Measurements from ENCODE around the gene FAM50A. TPM values are rescaled to one million over a fixed set of nuclear protein-coding genes. Genes with fewer than 3 reads are reported as not detected.

FAM50A gene
- polyA plus RNA-seq, 1 of the 3 experiments (the other 2 are of a cell fraction): 86.0 TPM

DNA sequence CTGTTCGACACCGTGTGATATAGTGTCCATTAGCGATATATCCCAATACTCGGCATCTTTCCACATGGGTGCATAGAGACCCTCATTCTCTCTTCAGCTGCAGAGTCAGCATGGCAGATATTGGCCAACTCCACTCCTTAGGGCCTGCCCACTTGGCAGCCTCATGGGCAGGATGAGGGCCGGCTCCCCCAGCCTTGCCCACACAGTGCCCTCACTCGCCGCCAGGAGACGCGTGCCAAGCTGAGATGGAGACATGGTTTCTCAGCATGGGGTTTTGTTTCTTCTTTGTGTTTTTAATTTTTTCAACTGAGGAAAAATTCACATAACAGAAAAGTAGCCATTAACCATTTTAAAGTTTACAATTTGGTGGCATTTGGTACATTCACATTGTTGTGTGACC, 8.9 kb downstream of the FAM50A start (continued):
- TF ChIP-seq, protein P1, sequence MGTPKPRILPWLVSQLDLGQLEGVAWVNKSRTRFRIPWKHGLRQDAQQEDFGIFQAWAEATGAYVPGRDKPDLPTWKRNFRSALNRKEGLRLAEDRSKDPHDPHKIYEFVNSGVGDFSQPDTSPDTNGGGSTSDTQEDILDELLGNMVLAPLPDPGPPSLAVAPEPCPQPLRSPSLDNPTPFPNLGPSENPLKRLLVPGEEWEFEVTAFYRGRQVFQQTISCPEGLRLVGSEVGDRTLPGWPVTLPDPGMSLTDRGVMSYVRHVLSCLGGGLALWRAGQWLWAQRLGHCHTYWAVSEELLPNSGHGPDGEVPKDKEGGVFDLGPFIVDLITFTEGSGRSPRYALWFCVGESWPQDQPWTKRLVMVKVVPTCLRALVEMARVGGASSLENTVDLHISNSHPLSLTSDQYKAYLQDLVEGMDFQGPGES (IDR thresholded peaks at IDR 0.05; ENCODE audit: low read depth, low read length): no peak
- TF ChIP-seq TAF1 (IDR thresholded peaks at IDR 0.05; ENCODE audit: borderline replicate concordance, low read depth, low read length) (no peak), YY1 (IDR thresholded peaks at IDR 0.05; ENCODE audit: low read depth) (no peak), ELF1 (IDR thresholded peaks at IDR 0.05) (no peak), JUND (IDR thresholded peaks at IDR 0.05) (no peak), SIN3A (IDR thresholded peaks at IDR 0.05; ENCODE audit: borderline replicate concordance, low read depth, low read length) (no peak), TCF12 (IDR thresholded peaks at IDR 0.05) (no peak), TEAD4 (IDR thresholded peaks at IDR 0.05; ENCODE audit: borderline replicate concordance, insufficient read depth) (no peak), RAD21 (IDR thresholded peaks at IDR 0.05; ENCODE audit: low read length) (no peak), CHD2 (IDR thresholded peaks at IDR 0.05; ENCODE audit: low read length, partially characterized antibody) (no peak), FOXM1 (IDR thresholded peaks at IDR 0.05; ENCODE audit: low read depth) (no peak)
- TF ChIP-seq, protein P2, sequence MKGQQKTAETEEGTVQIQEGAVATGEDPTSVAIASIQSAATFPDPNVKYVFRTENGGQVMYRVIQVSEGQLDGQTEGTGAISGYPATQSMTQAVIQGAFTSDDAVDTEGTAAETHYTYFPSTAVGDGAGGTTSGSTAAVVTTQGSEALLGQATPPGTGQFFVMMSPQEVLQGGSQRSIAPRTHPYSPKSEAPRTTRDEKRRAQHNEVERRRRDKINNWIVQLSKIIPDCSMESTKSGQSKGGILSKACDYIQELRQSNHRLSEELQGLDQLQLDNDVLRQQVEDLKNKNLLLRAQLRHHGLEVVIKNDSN (IDR thresholded peaks at IDR 0.05; ENCODE audit: borderline replicate concordance, low read depth): no peak

DNA sequence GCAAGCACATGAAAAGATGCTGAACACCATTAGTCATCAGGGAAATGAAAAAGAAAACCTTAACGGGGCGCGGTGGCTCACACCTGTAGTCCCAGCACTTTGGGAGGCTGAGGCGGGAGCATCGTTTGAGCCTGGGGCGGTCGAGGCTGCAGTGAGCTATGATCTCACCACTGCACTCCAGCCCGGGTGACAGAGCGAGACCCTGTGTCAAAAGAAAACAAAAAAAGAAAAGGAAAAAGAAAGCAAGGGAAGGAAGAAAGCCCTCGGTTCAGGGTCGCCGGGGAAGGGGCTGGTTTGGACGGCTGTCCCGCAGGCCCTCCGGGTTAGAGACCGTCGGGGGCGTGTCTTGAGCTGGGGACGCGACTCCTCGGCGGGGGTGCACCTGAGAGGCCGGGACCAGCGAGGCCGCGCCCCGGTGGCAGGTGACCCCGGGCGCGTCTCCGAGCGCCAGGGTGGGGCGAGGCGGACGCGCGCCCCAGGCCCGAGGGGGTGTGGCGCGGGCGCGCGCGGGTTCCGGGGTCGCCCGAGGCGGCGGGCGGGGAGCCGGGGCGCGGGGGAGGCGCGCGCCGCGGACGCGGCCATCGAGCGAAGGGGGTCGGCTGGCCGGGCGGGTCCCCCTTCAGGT, 13.7 kb downstream of the FAM50A start:
- Histone ChIP-seq H3K79me2 (ENCODE audit: insufficient read depth) (peaks cover 33% of the 10 kb centered on the region), H3K36me3 (replicated peaks in 1 of 2; ENCODE audit: control insufficient read depth in 1 of 2, insufficient read depth in 2 of 2, low read length in 1 of 2) (peaks cover 0 to 5% of the 10 kb centered on the region in 2 experiments), H3K4me1 (ENCODE audit: control insufficient read depth in 1 of 2, insufficient read depth in 2 of 2, low read depth in 1 of 2, low read length in 1 of 2) (peaks cover 0 to 12% of the 10 kb centered on the region in 2 experiments; a peak in 1 of 4 replicates), H4K20me1 (ENCODE audit: insufficient read depth) (peaks cover 31% of the 10 kb centered on the region), H3K4me3 (ENCODE audit: low read depth in 2 of 2, low read length in 1 of 2) (peak overlapping the region; percentile 49 to 66; a peak in 3 of 4 replicates), H3K27me3 (ENCODE audit: insufficient read depth) (no peaks in the 10 kb centered on the region), H3K9me2 (no peaks in the 10 kb centered on the region), H3K9ac (peak overlapping the region; percentile 68; the same call in 1 of the 2 replicates), H3F3A (replicated peaks; ENCODE audit: insufficient read depth) (peaks cover 4% of the 10 kb centered on the region), H3K9me3 (no peaks in the 10 kb centered on the region), H3K27ac (ENCODE audit: low read depth in 2 of 2, low read length in 1 of 2) (peak overlapping the region in 1 of 2 experiments; percentile 47; a peak in 1 of 4 replicates), H3K4me2 (peak overlapping the region; percentile 50; the same call in 1 of the 2 replicates), H2AFZ (ENCODE audit: low read depth) (0 out of 2 replicates have a peak overlapping the region, but pooled peaks have one; percentile 35)
- CTCF ChIA-PET: interaction anchor here (1.0 kb wide), 1 partner anchor 70 kb away, joined by 6 read pairs; no protein-coding TSS in a partner anchor
- peak; percentile 78 for DNase-seq
- POLR2A ChIA-PET: interaction anchor here (0.6 to 0.7 kb wide), 2 partner anchors 10 to 13 kb away, joined by 3 to 4 read pairs; partner anchors contain the start of gene FAM50A
- 25% methylated on average over 20 of the region's 65 CpGs for whole genome bisulfite sequencing (ENCODE audit: low lambda C conversion rate)
- no peak for TF ChIP-seq FOXM1 (IDR thresholded peaks at IDR 0.05; ENCODE audit: low read depth)
- TF ChIP-seq, protein P3, sequence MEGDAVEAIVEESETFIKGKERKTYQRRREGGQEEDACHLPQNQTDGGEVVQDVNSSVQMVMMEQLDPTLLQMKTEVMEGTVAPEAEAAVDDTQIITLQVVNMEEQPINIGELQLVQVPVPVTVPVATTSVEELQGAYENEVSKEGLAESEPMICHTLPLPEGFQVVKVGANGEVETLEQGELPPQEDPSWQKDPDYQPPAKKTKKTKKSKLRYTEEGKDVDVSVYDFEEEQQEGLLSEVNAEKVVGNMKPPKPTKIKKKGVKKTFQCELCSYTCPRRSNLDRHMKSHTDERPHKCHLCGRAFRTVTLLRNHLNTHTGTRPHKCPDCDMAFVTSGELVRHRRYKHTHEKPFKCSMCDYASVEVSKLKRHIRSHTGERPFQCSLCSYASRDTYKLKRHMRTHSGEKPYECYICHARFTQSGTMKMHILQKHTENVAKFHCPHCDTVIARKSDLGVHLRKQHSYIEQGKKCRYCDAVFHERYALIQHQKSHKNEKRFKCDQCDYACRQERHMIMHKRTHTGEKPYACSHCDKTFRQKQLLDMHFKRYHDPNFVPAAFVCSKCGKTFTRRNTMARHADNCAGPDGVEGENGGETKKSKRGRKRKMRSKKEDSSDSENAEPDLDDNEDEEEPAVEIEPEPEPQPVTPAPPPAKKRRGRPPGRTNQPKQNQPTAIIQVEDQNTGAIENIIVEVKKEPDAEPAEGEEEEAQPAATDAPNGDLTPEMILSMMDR (IDR thresholded peaks at IDR 0.05): no peak
- TF ChIP-seq, protein P4, sequence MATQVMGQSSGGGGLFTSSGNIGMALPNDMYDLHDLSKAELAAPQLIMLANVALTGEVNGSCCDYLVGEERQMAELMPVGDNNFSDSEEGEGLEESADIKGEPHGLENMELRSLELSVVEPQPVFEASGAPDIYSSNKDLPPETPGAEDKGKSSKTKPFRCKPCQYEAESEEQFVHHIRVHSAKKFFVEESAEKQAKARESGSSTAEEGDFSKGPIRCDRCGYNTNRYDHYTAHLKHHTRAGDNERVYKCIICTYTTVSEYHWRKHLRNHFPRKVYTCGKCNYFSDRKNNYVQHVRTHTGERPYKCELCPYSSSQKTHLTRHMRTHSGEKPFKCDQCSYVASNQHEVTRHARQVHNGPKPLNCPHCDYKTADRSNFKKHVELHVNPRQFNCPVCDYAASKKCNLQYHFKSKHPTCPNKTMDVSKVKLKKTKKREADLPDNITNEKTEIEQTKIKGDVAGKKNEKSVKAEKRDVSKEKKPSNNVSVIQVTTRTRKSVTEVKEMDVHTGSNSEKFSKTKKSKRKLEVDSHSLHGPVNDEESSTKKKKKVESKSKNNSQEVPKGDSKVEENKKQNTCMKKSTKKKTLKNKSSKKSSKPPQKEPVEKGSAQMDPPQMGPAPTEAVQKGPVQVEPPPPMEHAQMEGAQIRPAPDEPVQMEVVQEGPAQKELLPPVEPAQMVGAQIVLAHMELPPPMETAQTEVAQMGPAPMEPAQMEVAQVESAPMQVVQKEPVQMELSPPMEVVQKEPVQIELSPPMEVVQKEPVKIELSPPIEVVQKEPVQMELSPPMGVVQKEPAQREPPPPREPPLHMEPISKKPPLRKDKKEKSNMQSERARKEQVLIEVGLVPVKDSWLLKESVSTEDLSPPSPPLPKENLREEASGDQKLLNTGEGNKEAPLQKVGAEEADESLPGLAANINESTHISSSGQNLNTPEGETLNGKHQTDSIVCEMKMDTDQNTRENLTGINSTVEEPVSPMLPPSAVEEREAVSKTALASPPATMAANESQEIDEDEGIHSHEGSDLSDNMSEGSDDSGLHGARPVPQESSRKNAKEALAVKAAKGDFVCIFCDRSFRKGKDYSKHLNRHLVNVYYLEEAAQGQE (IDR thresholded peaks at IDR 0.05; ENCODE audit: low read depth, low read length): no peak
- TF ChIP-seq TAF1 (IDR thresholded peaks at IDR 0.05; ENCODE audit: borderline replicate concordance, low read depth, low read length): no peak
- no peak for TF ChIP-seq TEAD4 (IDR thresholded peaks at IDR 0.05; ENCODE audit: borderline replicate concordance, insufficient read depth)
- no peak for TF ChIP-seq JUND (IDR thresholded peaks at IDR 0.05)
- TF ChIP-seq, protein P5, sequence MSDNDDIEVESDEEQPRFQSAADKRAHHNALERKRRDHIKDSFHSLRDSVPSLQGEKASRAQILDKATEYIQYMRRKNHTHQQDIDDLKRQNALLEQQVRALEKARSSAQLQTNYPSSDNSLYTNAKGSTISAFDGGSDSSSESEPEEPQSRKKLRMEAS (IDR thresholded peaks at IDR 0.05; ENCODE audit: low read depth): no peak
- TF ChIP-seq, protein P6, sequence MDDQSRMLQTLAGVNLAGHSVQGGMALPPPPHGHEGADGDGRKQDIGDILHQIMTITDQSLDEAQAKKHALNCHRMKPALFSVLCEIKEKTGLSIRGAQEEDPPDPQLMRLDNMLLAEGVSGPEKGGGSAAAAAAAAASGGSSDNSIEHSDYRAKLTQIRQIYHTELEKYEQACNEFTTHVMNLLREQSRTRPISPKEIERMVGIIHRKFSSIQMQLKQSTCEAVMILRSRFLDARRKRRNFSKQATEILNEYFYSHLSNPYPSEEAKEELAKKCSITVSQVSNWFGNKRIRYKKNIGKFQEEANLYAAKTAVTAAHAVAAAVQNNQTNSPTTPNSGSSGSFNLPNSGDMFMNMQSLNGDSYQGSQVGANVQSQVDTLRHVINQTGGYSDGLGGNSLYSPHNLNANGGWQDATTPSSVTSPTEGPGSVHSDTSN (IDR thresholded peaks at IDR 0.05): no peak
- no peak for TF ChIP-seq MEF2A (IDR thresholded peaks at IDR 0.05; ENCODE audit: borderline replicate concordance, low read depth)
- no peak for TF ChIP-seq GATA2 (CRISPR knock-in tag; IDR thresholded peaks at IDR 0.05)
- TF ChIP-seq YY1 (IDR thresholded peaks at IDR 0.05; ENCODE audit: low read depth): no peak
- TF ChIP-seq, protein P7, sequence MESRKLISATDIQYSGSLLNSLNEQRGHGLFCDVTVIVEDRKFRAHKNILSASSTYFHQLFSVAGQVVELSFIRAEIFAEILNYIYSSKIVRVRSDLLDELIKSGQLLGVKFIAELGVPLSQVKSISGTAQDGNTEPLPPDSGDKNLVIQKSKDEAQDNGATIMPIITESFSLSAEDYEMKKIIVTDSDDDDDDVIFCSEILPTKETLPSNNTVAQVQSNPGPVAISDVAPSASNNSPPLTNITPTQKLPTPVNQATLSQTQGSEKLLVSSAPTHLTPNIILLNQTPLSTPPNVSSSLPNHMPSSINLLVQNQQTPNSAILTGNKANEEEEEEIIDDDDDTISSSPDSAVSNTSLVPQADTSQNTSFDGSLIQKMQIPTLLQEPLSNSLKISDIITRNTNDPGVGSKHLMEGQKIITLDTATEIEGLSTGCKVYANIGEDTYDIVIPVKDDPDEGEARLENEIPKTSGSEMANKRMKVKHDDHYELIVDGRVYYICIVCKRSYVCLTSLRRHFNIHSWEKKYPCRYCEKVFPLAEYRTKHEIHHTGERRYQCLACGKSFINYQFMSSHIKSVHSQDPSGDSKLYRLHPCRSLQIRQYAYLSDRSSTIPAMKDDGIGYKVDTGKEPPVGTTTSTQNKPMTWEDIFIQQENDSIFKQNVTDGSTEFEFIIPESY (IDR thresholded peaks at IDR 0.05; ENCODE audit: borderline replicate concordance, low read depth): no peak
